NCI-H510A treated with DMSO at 0.1 percent for 48 hours (cell line): ENCODE data around the gene HTR1B.

Experiments used
- DNase-seq: peaks from one replicate; lab custom pipeline; 2025; lab: John Stamatoyannopoulos, UW

The HTR1B gene

GRCh38 chr6:77463308-77463860, at the start of gene HTR1B:
HTR1B (minus strand) TSS chr6:77463491; CDS start chr6:77463403, 88 bp downstream.
- no peak for DNase-seq

GRCh38 chr6:77512554-77512953, 49.3 kb upstream of the HTR1B start:
- no peak for DNase-seq

GRCh38 chr6:77511860-77512259, 48.6 kb upstream of the HTR1B start:
- no peak for DNase-seq

GRCh38 chr6:77502981-77503380, 39.7 kb upstream of the HTR1B start:
- no peak for DNase-seq

- no peak for DNase-seq
These were observed 29.2 kb upstream of the HTR1B start for GRCh38 chr6:77492530-77492929.

GRCh38 chr6:77487808-77488425, 24.6 kb upstream of the HTR1B start:
- DNase-seq: no peak

GRCh38 chr6:77482981-77483380, 19.7 kb upstream of the HTR1B start:
- no peak for DNase-seq

- DNase-seq: no peak
These were observed 11.7 kb upstream of the HTR1B start for GRCh38 chr6:77474973-77475372.

- DNase-seq: no peak
These were observed 11.1 kb upstream of the HTR1B start for GRCh38 chr6:77474286-77474956.

GRCh38 chr6:77470983-77471382, 7.7 kb upstream of the HTR1B start:
- DNase-seq: no peak

- no peak for DNase-seq
These were observed 5.6 kb upstream of the HTR1B start for GRCh38 chr6:77468939-77469338.

GRCh38 chr6:77466451-77467437, 3.5 kb upstream of the HTR1B start:
- no peak for DNase-seq

GRCh38 chr6:77466055-77466450, 2.8 kb upstream of the HTR1B start:
- no peak for DNase-seq

- DNase-seq: no peak
These were observed 1.2 kb upstream of the HTR1B start for GRCh38 chr6:77464495-77464867.

GRCh38 chr6:77463861-77464494, 687 bp upstream of the HTR1B start:
- DNase-seq: no peak

GRCh38 chr6:77462359-77463307, 658 bp downstream of the HTR1B start:
- no peak for DNase-seq

- no peak for DNase-seq
These were observed 1.5 kb downstream of the HTR1B start for GRCh38 chr6:77461796-77462195.

GRCh38 chr6:77458421-77458820, 4.9 kb downstream of the HTR1B start:
- DNase-seq: no peak

- peak; percentile 8 for DNase-seq
These were observed 5.5 kb downstream of the HTR1B start for GRCh38 chr6:77457720-77458349.

- DNase-seq: no peak
These were observed 6.6 kb downstream of the HTR1B start for GRCh38 chr6:77456531-77457248.
